Right ventricle myocardium superior (tissue), 1 donor: Measurements from ENCODE around the gene MARS1. TPM values are rescaled to one million over a fixed set of nuclear protein-coding genes. Genes with fewer than 3 reads are reported as not detected.

ENCODE experiments used
- ATAC-seq: fragments of 200-7000 bp; cut with Tn5 transposase; one replicate; pipeline ENCODE4 v1.9.1; 2020; ENCODE audit warnings: mild to moderate bottlenecking; ENCODE audit not compliant: poor library complexity
- DNase-seq: peaks from one replicate; pipeline ENCODE4 v3.0.0-alpha.2; 2020
- intact Hi-C: fragments of 100-400 bp; cut with DNase I; formaldehyde crosslinking; loops from one replicate; pipeline ENCODE4 v1.11.2; 2022
- total RNA-seq: library from RNA; stranded (reverse); fragmentation: NEBNext Ultra II Directional; extraction: Animal tissue kit (Norgen Biotek cat#: 25700); gene quantifications from one replicate; pipeline ENCODE4 v1.2.1, GENCODE V29; 2021
- donor health status: DM: no; HTN: yes; CAD: no; lungs with severe emphysema.

The MARS1 gene
- total RNA-seq, 1 donor from 2014 or later: 63.5 TPM

DNA sequence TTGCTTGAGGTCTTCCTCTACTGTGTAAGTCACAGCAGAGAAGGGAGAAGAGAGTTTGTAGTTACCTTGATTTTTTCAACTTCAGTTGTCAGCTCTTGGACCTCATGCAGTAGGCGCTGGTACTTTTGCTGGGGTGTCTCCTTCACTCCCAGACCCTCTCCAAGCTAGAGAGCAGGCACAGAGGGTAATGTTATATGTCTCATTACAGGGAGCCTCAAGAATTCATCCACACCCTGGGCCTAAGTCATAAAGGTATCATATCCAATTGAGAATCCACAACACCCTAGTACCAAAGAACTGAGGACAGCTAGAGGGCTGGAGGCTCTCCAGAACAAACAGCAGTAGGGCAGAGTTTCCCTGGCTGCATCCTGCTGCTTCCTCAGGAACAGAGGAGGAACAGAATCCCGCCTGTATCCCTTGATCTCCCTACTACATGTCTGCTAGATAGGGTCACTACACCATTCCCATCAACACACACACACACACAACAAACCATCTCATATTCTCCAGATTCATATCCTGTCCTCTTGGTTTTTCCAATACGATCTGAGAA, 47.2 kb downstream of the MARS1 start:
- DNase-seq (no peak), ATAC-seq (no peak)
- intact Hi-C loops: no loop called here

GRCh38 chr12:57535764-57536596, 48.1 kb downstream of the MARS1 start:
- intact Hi-C loops: no loop called here
- DNase-seq (no peak), ATAC-seq (no peak)

DNA sequence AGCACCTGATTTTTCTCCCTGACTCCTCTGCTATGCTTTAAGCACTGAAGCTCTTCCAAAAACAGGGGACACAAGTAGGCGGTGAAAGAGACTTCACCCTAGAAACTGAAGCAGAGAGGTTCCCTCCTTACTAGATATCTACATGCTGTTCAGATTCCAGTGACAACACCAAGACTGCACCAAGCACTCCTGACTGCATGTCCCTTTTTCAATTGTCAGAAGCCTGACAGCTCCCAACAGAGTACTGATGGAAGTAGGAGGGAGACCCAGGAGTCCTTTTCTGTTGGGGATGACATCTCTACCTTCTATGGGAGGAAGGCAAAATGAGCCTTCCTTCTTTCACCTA, 48.7 kb downstream of the MARS1 start:
- DNase-seq (no peak), ATAC-seq (no peak)
- intact Hi-C loops: no loop called here

DNA sequence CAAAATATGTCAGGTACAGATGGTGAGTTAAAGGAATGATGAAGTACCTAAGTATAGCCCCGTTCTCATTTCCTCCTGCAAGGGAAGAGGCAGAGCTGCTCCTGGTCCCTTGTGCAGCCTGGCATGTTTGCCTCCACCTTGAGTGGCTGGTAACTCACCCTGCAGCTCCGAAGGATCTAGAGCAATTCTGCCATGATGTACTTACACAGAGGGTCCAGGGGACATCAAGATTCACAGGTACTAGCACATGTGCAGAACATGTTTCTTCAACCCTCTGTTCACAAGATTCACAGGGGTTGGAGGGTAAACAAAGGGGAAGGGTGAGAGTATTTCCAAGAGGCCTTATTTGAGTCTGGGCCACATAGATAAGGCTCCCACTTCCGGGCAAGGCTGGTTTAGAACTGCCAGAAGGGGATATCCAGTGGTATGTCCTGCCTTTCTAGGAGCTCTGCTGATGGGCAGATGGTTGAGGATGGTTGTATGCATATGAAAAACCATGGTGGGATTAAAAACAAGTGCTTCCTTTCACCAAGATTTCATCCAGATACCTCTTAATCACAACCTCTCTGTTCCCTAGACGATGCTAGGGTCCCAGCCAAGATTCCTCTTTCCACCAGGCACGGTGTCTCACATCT, 51.4 kb downstream of the MARS1 start:
- intact Hi-C loops: no loop called here
- ATAC-seq (no peak), DNase-seq (no peak)

DNA sequence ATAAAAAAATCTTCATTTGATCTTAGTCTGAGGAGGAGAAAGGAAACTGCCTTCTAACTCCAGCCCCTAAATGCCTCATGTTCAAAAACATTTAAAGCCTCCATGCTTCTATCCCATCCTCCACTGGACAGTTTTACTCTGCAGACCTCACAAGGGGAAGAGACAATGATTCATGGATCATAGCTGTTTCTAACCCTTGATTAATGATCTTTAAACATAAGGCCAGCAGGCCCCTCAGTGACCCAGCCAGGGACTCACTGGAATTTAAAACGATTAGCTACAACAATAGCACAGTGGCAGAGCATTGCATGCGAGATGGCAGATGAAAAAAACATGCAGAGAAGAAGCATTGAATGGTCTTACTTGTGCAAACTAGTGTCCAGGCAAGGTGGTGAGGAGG, 53.1 kb downstream of the MARS1 start:
- no peak for ATAC-seq
- DNase-seq: no peak
- intact Hi-C loops: no loop called here

DNA sequence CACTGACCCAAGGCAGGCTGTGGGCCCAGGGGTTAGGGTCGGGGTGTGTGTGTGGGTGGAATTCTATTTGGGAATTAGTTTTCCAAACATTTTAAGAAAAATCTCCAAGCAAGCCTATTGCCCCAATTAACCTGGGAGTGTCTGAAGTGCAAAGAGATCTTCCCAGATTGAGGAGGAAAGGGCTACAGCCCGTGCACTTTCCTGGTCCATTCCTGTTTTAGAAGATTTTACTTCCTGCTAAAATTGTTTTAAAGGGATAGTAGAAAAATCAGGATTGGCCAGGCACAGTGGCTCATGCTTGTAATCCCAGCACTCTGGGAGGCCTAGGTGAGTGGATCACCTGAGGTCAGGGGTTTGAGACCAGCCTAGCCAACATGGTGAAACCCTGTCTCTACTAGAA, 53.8 kb downstream of the MARS1 start:
- no peak for ATAC-seq
- intact Hi-C loops: no loop called here
- DNase-seq: no peak

DNA sequence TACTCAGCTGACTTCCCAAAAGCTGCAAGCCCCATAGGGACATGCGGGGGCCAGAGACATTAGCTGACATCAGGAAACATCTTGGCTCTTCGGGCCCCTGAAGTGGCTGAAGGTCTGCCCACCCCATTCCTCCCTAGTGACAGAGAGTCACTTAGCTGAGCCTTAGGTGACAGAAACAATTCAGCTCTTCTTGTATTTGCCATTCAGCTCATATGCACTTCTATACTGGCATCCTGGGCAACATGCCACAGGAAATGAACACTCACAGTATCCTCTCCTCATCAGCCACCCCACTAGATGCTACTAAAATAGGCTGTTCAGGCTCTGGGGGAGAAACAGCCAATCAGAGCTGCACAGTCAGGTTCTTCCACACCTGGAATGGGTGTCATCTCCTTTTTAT, 55.7 kb downstream of the MARS1 start:
- DNase-seq: no peak
- intact Hi-C loops: no loop called here
- ATAC-seq: no peak

DNA sequence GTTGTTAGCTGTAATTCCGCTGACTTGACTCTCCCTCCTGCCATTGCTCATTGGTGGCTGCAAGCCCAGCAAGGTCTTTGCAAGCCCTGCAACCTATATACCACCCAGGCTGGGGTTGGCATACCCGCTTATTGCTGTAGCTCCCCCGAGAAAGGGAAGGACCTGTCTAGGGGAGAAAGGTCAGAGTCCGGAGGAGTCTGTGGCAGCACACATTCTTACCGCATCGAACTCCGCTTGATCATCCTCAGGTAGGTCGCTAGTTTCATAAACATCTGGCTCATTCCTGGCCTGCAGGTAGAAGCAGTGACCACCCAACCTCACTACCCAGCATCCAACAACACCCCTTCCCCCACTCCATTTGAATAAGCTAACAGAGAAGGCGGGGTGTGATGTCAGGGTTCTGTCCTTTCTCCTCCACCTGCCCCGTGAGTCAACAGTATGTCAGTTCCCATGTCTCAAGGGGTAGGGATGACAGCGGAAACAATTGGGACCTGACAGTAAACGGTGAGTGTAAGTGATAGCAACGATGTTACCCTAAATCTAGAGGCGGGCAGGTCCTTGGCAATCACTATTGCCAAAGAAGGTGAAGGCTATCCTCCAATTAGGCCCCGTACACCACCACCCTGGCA, 58.1 kb downstream of the MARS1 start:
- ATAC-seq (no peak), DNase-seq (no peak)
- intact Hi-C loops: no loop called here

DNA sequence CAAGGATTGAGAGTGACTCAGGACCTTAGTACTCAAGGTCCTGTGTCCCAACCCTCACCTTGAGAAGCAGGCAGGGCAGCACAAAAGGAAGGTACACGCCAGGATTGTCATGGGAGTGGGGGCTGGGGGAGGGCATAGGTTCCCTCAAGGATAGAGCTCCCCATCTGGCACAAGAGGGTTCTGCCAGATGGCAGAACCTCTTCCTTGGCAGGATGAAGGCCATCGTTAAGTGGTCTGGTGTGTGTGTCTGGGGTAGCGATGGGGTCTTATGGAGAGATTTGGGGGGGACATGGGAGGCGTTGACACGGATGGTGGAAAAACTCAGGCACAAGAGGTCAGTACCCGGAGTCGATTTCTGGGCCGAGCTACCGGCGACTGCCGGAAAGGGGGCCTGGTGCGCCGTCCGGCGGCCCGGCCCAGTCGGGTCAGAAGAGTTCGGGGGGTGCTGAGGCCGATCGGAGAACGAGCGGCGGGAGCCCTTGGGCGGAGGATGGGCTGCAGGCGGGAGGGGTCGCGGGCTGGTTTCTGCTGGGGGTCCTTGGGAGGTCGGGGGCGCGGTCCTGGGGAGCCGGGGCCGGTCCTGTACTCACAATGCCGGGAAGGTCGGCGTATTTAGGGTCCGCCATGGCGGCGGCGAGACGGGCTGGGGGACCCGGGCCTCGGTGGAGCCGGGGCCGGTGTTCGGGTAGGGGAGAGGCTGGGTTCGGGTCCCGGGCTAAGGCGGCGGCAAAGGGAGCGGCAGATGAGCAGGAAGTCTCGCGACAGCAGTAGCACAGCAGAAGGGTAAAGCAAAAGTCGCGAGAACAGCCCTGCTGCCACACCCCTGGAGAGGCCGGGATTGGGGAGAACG, 58.8 kb downstream of the MARS1 start, which contains the start of gene DCTN2:
TSS of gene DCTN2 (minus strand) at position 755 of the 850 bp plus-strand sequence. CDS start at position 626, 129 bp downstream.
- ATAC-seq (peak; percentile 98), DNase-seq (peak; percentile 96)
- intact Hi-C loops: no loop called here

GRCh38 chr12:57547288-57548012, 59.6 kb downstream of the MARS1 start:
- intact Hi-C loops: no loop called here
- ATAC-seq: no peak
- DNase-seq: no peak

GRCh38 chr12:57548013-57548315, 60.1 kb downstream of the MARS1 start:
- intact Hi-C loops: no loop called here
- no peak for ATAC-seq

DNA sequence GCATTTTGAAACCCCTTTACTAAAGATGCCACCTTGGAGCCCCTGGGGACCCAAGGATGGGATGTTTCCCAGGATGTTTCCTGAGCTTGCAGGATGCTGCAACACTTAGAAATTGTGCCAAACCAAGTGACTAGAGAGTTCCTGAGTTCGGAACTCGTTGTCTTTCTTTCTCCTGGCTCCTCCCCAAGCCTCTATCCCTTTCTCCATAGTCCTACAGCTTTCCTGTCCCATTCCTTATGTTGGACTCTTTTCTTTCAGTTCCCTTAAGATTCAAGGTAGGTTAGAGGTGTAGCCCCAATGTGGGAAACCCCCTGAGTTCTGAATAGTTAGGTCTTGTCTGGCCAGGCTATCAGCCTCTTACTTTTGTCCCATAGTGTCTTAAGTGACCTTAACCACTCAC, 60.6 kb downstream of the MARS1 start:
- intact Hi-C loops: no loop called here
- ATAC-seq (no peak), DNase-seq (no peak)

More at GRCh38 chr12:57548013-57548315, 60.1 kb downstream of the MARS1 start:
- DNase-seq: no peak

DNA sequence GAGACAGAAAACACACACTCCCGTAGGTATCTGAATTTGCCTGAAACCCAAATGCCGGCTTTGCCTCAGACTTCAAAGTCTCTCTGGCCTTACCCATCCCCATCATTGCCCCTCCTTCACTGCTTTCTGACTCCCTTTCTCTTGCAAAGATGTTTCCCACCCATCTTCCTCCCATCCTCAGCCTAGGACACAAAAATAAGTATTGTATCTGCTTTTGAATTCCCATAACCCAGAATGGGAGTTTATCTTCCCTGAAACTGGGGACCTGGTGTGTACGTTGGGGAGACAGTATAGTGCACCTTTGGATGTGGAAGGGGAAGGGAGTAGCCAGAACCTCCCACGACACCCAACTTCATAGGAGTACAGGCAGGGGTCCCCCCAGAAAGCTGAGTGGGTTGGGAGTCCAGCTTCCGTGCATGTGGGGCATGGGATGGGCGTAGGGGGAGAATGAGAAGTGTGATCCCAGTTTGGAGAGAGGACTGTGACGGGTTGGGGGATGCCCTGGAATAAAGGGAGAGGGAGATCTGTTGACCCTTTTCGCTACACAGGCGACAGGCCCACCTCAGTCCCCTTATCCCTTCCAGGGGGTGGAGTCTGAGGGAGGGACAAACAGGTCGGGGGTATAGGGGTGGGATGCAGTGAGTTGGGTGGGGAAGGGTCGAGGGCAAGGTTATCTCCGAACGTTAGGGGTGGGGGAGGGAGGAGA, 61.5 kb downstream of the MARS1 start:
- intact Hi-C loops: no loop called here
- ATAC-seq (no peak), DNase-seq (no peak)

DNA sequence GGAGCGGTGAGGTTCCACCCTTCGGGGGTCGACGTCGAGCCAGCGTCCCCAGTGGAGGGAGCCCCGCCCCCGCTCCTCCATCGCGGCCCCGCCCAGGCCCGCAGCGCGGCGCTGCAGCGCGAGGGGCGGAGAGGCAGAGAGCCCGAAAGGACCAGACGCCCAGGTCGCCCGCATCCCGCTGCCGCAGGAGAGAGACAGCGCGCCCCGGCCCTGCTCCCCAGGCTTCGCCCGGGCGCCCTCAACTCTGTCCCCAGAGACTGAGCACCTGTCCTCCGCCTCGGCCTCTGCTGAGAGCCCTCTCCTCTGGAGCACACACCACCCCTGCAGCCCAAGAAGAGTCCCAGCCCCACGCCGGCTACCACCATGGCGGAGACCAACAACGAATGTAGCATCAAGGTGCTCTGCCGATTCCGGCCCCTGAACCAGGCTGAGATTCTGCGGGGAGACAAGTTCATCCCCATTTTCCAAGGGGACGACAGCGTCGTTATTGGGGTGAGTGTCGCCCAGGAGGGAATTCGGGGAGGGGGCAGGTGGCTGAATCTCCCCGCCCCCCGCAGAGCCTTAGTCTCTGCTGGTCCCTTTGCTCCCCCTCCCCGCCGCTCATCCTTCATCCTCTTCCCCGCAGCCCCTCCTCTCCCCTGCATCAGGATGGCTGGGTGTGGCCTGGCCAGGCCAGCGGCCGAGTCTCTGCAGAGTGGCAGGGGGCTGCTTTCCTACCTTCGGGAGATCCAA, 62.2 kb downstream of the MARS1 start, which contains the start of gene KIF5A:
TSS of gene KIF5A (plus strand) at position 136 of the 732 bp plus-strand sequence. CDS start at position 364, 228 bp downstream.
- ATAC-seq: no peak

DNA sequence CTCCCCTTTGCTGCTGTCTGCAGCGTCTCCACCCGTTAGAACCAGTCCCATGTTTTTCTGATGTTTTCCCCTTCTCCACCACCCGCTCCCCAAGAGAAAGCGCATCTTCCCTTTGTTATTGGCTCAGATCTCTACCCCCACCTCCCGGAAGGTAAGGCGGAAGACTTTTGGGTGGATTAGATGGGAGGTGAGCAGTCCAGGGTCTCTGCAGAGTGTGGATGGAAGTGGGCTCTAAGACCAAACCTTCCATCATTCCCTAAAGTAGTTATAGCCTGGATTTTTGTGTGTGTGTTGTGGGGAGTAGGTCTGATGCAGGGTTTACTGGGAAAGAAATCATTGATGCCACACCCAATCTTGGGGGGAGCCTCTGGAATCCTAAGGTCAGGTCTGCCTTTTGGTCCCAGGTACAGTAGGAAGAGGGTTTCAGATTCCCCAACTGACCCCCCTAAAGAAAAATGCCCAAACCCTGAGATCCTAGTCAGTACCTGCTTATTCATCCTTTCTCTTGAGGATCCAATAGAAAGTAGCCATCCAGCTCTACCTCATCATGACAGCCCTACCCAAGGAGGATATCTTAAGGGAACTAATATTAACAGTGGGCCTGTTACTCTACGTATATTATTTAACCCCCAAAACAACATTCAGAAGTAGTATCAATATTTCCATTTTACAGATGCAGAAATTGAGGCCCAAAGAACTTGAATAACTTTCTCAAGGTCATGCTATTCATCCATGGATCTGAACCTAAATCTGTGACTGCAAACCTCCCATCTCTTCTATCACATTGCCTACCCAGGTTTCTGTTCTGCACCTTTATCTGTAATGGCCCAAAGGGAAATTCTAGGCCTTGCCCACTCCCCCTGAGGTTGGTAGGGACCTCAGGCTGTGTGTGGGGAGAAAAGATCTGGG, 63.0 kb downstream of the MARS1 start:
- DNase-seq (no peak), ATAC-seq (no peak)
- intact Hi-C loops: no loop called here

More for the DNA sequence above, 62.2 kb downstream of the MARS1 start, which contains the start of gene KIF5A:
- DNase-seq: no peak
- intact Hi-C loops: no loop called here
